IMR-90 (cell line): ENCODE results near the gene CFAP61. TPM values are rescaled to one million over a fixed set of nuclear protein-coding genes. Genes with fewer than 3 reads are reported as not detected.

Experiments used
- ATAC-seq: fragments of 200-7000 bp; cut with Tn5 transposase; 2 replicates; pipeline ENCODE4 v1.9.1; 2020; ENCODE audit warnings: low read depth, mild to moderate bottlenecking, moderate library complexity
- BruUV-seq: library from RNA; stranded (reverse); fragments of 400-500 nt; replicated peaks from 2 replicates; lab custom pipeline; 2021; lab: Mats Ljungman, UMichigan
- CTCF ChIA-PET: fragments of 300-600 bp; formaldehyde crosslinking; extraction: SDS; loops from one replicate; lab custom pipeline; 2021; ENCODE audit warnings: antibody characterized with exemption; lab: Yijun Ruan, JAX
- POLR2A ChIA-PET: fragments of 300-600 bp; sonication (Branson Sonifier 250); formaldehyde crosslinking; loops from one replicate; lab custom pipeline; 2022; ENCODE audit warnings: antibody characterized with exemption; ENCODE audit not compliant: unreplicated experiment; lab: Charles Lee
- DNase-seq: peaks from one replicate; pipeline ENCODE4 v3.0.0; 2013
- H2AFZ ChIP-seq: replicated peaks from 2 replicates; pipeline ENCODE3; 2013; ENCODE audit warnings: low read length, mild to moderate bottlenecking; ENCODE audit not compliant: poor library complexity
- H2AK5ac ChIP-seq: 2 replicates; pipeline ENCODE4 v1.6.1; 2013; ENCODE audit warnings: low read depth, low read length, inconsistent platforms
- H2AK9ac ChIP-seq: replicated peaks from 2 replicates; pipeline ENCODE3; 2013; ENCODE audit warnings: mild to moderate bottlenecking, low read depth, low read length, moderate library complexity; ENCODE audit not compliant: poor library complexity
- H2BK120ac ChIP-seq: 2 replicates; pipeline ENCODE4 v1.6.1; 2013; ENCODE audit warnings: low read depth, low read length, inconsistent platforms
- H2BK15ac ChIP-seq: 3 replicates; pipeline ENCODE4 v1.6.1; 2013; ENCODE audit warnings: low read depth, low read length, inconsistent platforms
- H2BK20ac ChIP-seq: 2 replicates; pipeline ENCODE4 v1.6.1; 2013; ENCODE audit warnings: low read depth, mild to moderate bottlenecking, inconsistent platforms, low read length, moderate library complexity
- H2BK5ac ChIP-seq: 2 replicates; pipeline ENCODE4 v1.6.1; 2013; ENCODE audit warnings: mild to moderate bottlenecking, low read depth, low read length, inconsistent platforms; ENCODE audit not compliant: poor library complexity, severe bottlenecking
- H3K14ac ChIP-seq: replicated peaks from 2 replicates; pipeline ENCODE4 v1.6.1; 2013; ENCODE audit warnings: low read depth, low read length, inconsistent platforms
- H3K18ac ChIP-seq: 2 replicates; pipeline ENCODE4 v1.6.1; 2013; ENCODE audit warnings: low read depth, low read length, control low read depth
- H3K23ac ChIP-seq: 2 replicates; pipeline ENCODE4 v1.6.1; 2013; ENCODE audit warnings: low read depth, low read length, inconsistent platforms
- H3K27ac ChIP-seq: 2 replicates; pipeline ENCODE4 v1.5.1; 2013; ENCODE audit warnings: mild to moderate bottlenecking, control low read depth, low read length; ENCODE audit not compliant: insufficient read depth
- H3K27me3 ChIP-seq: 2 replicates; pipeline ENCODE4 v1.6.1; 2013; ENCODE audit warnings: low read length; ENCODE audit not compliant: control insufficient read depth, insufficient read depth
- H3K36me3 ChIP-seq: 2 replicates; pipeline ENCODE4 v1.6.1; 2013; ENCODE audit warnings: low read length, mixed read lengths; ENCODE audit not compliant: control insufficient read depth, insufficient read depth
- H3K4ac ChIP-seq: 2 replicates; pipeline ENCODE4 v1.6.1; 2013; ENCODE audit warnings: low read depth, low read length, inconsistent platforms
- H3K4me1 ChIP-seq: 2 replicates; pipeline ENCODE4 v1.6.1; 2013; ENCODE audit warnings: low read length, mixed read lengths; ENCODE audit not compliant: control insufficient read depth, insufficient read depth
- H3K4me2 ChIP-seq: 2 replicates; pipeline ENCODE4 v1.6.1; 2013; ENCODE audit warnings: low read depth, mild to moderate bottlenecking, control low read depth, low read length, moderate library complexity
- H3K4me3 ChIP-seq: 2 replicates; pipeline ENCODE4 v1.5.1; 2013; ENCODE audit warnings: low read depth, mild to moderate bottlenecking, control low read depth, low read length, moderate library complexity; ENCODE audit not compliant: insufficient read depth
- H3K56ac ChIP-seq: 2 replicates; pipeline ENCODE4 v1.6.1; 2013; ENCODE audit warnings: low read length, inconsistent platforms; ENCODE audit not compliant: insufficient read depth; ENCODE audit errors: extremely low read depth
- H3K79me1 ChIP-seq, 2 experiments: 2 replicates each; pipeline ENCODE4 v1.6.1; 2013; ENCODE audit warnings: low read length in 2 of 2, inconsistent platforms in 1 of 2, low read depth in 1 of 2
- H3K9ac ChIP-seq: 2 replicates; pipeline ENCODE4 v1.6.1; 2013; ENCODE audit warnings: low read depth, low read length, control low read depth
- H3K9me1 ChIP-seq: 2 replicates; pipeline ENCODE4 v1.6.1; 2013; ENCODE audit warnings: low read length, inconsistent platforms; ENCODE audit not compliant: insufficient read depth
- H3K9me3 ChIP-seq: 2 replicates; pipeline ENCODE4 v1.6.1; 2013; ENCODE audit warnings: low read length; ENCODE audit not compliant: control insufficient read depth, insufficient read depth
- H4K20me1 ChIP-seq: 2 replicates; pipeline ENCODE4 v1.6.1; 2013; ENCODE audit warnings: low read length, inconsistent platforms; ENCODE audit not compliant: insufficient read depth
- H4K5ac ChIP-seq: 2 replicates; pipeline ENCODE4 v1.6.1; 2013; ENCODE audit warnings: mild to moderate bottlenecking, low read depth, low read length, control low read depth
- H4K8ac ChIP-seq, 2 experiments: 2 replicates each; pipeline ENCODE4 v1.6.1; 2013; ENCODE audit warnings: low read depth in 2 of 2, low read length in 2 of 2, control low read depth in 1 of 2, inconsistent platforms in 1 of 2
- H4K91ac ChIP-seq: 2 replicates; pipeline ENCODE4 v1.6.1; 2013; ENCODE audit warnings: low read depth, low read length, inconsistent platforms; ENCODE audit not compliant: insufficient read depth
- BHLHE40 ChIP-seq: fragments of 150-350 bp; IDR thresholded peaks from 2 replicates; pipeline ENCODE4 v1.6.1; 2016; ENCODE audit warnings: mild to moderate bottlenecking, low read depth, low read length
- CEBPB ChIP-seq: IDR thresholded peaks from 2 replicates; pipeline ENCODE4 v1.6.1; 2012; ENCODE audit warnings: low read depth, low read length, improper control_type of control experiment
- CTCF ChIP-seq: conservative IDR thresholded peaks from 2 replicates; pipeline ENCODE4 v1.5.1; 2012; ENCODE audit warnings: mild to moderate bottlenecking, low read depth, low read length, improper control_type of control experiment
- ELK1 ChIP-seq: fragments of 150-350 bp; IDR thresholded peaks from 2 replicates; pipeline ENCODE4 v1.6.1; 2016; ENCODE audit warnings: low read depth, mild to moderate bottlenecking, low read length, moderate library complexity, borderline replicate concordance
- FOS ChIP-seq: fragments of 150-350 bp; IDR thresholded peaks from 2 replicates; pipeline ENCODE4 v1.6.1; 2016; ENCODE audit warnings: low read depth, low read length
- MAFK ChIP-seq: IDR thresholded peaks from 2 replicates; pipeline ENCODE4 v1.6.1; 2012; ENCODE audit warnings: low read depth, low read length, improper control_type of control experiment
- MXI1 ChIP-seq: IDR thresholded peaks from 2 replicates; pipeline ENCODE4 v1.6.1; 2012; ENCODE audit warnings: low read depth, mild to moderate bottlenecking, low read length, moderate library complexity, borderline replicate concordance
- NFE2L2 ChIP-seq: fragments of 150-350 bp; IDR thresholded peaks from 2 replicates; pipeline ENCODE4 v1.6.1; 2016; ENCODE audit warnings: low read depth, mild to moderate bottlenecking, low read length
- POLR2A ChIP-seq: IDR thresholded peaks from 2 replicates; pipeline ENCODE4 v1.6.1; 2012; ENCODE audit warnings: mild to moderate bottlenecking, low read depth, low read length
- RCOR1 ChIP-seq: IDR thresholded peaks from 2 replicates; pipeline ENCODE4 v1.6.1; 2012; ENCODE audit warnings: mild to moderate bottlenecking, low read length, improper control_type of control experiment; ENCODE audit not compliant: insufficient replicate concordance
- RFX5 ChIP-seq: IDR thresholded peaks from 2 replicates; pipeline ENCODE4 v1.8.0; 2012; ENCODE audit warnings: low read depth, mild to moderate bottlenecking, low read length, moderate library complexity
- USF2 ChIP-seq: fragments of 150-350 bp; IDR thresholded peaks from 2 replicates; pipeline ENCODE4 v1.6.1; 2017; ENCODE audit warnings: mild to moderate bottlenecking, antibody characterized with exemption, low read length, low read depth
- WGBS, 2 experiments: methylation state at CpG; one replicate each; pipeline versions ENCODE4 v1.1.5 to v1.1.7; 2013; ENCODE audit warnings: missing lambda C conversion rate in 2 of 2; ENCODE audit not compliant: insufficient read length in 1 of 2; ENCODE audit errors: extremely low coverage in 2 of 2; 5-methylcytosine and 5-hydroxymethylcytosine counted together
- dilution Hi-C: fragments of 300-500 bp; cut with HindIII; formaldehyde crosslinking; loops from one replicate; pipeline ENCODE4 v1.14.3; 2018; ENCODE audit warnings: low sequenced_read_pairs; ENCODE audit not compliant: unreplicated experiment
- in situ Hi-C: fragments of 300-500 bp; cut with MboI; formaldehyde crosslinking; loops from 3 replicates; pipeline ENCODE4 v1.14.3; 2019; ENCODE audit warnings: low sequenced_read_pairs, inconsistent platforms, mixed read lengths
- intact Hi-C: fragments of 100-400 bp; cut with micrococcal nuclease; formaldehyde crosslinking; loops from 2 replicates; pipeline ENCODE4 v1.10.0; 2022
- polyA plus RNA-seq, 3 experiments: library from polyadenylated mRNA; depleted of rRNA; stranded (reverse); fragments of >200 nt; gene quantifications; 2 replicates each; pipeline ENCODE4 v1.2.3, GENCODE V29; 2012; ENCODE audit warnings: low replicate concordance in 1 of 3
- total RNA-seq: library from RNA; depleted of rRNA; stranded (reverse); fragments of >200 nt; gene quantifications from 2 replicates; pipeline ENCODE4 v1.2.3, GENCODE V29; 2012

Gene CFAP61
- total and polyA plus RNA-seq, 2 of the 4 experiments (the other 2 are of a cell fraction), result 0.07 TPM; not detected in 1

DNA sequence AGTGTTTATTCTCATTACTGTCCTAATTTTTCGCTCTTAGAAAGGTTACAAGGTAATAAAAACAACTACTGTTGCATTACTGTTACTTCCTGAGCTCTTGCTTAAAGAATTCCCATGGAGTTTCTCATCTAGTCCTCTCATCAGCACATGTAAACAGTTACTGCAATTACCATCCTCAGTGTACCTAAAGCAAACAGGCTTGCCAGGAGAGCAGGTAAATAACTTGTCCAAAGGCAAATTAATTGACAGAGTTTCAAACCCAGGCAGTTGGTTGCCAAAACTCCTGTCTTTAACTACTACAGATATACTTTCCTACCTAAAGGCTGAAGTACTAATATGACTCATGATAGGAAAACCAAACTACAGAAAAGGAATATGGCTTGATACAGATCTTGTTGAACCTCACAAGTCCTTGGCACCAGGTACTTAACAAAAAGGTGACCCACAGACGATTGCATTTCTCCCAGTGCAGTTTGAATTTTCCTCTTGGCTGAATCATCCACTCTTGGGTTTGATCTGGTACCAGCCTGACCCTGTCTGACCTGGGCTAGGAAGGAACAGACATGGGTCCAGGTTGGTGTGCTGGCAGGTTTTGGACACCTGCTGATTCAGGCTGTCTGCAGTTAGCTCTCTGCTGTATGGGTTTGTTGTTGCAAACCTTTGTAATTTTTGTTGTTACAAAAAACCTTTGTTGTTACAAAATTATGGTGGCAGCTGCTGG, 153.0 kb downstream of the CFAP61 start:
- Histone ChIP-seq H4K91ac (no peak overlapping the region), H4K5ac (no peak overlapping the region), H3K9ac (no peak overlapping the region), H3K27ac (no peak overlapping the region), H2BK5ac (no peak overlapping the region), H3K4me2 (no peak overlapping the region), H2BK20ac (no peak overlapping the region), H4K20me1 (no peaks in the 10 kb centered on the region), H3K4me1 (no peaks in the 10 kb centered on the region), H3K9me3 (no peaks in the 10 kb centered on the region), H3K4me3 (no peak overlapping the region), H2BK120ac (no peak overlapping the region), H2AK9ac (no peak overlapping the region), H3K23ac (no peak overlapping the region), H3K36me3 (no peaks in the 10 kb centered on the region), H3K18ac (no peak overlapping the region), H3K27me3 (peaks cover 2% of the 10 kb centered on the region), H2AFZ (no peak overlapping the region), H3K9me1 (no peaks in the 10 kb centered on the region), H3K79me1 (no peaks in the 10 kb centered on the region), H2BK15ac (no peak overlapping the region), H2AK5ac (no peak overlapping the region), H3K14ac (no peak overlapping the region), H3K56ac (no peak overlapping the region), H4K8ac (no peak overlapping the region), H3K4ac (no peak overlapping the region)
- ChIA-PET POLR2A (no interaction called here), CTCF (no interaction called here)
- TF ChIP-seq FOS (no peak), POLR2A (no peak), CTCF (no peak), NFE2L2 (no peak), RFX5 (no peak), MAFK (no peak), BHLHE40 (no peak), CEBPB (no peak), RCOR1 (no peak), USF2 (no peak), ELK1 (no peak), MXI1 (no peak)
- DNase-seq, result no peak
- BruUV-seq, result no TSS peak
- ATAC-seq, result no peak
- intact Hi-C loops, result no loop called here
- dilution Hi-C loops, result no loop called here
- in situ Hi-C loops, result no loop called here
- 20% methylated on average over 1 of the region's 2 CpGs; no CpG with 5 or more reads in 1 of the 2 experiments for WGBS, 2 experiments
